ENCODE data around the gene GAS6.

- no peak for TF ChIP-seq CTCF (IDR thresholded peaks at IDR 0.05 in 2 of 3, conservative IDR thresholded peaks at IDR 0.05 in 1 of 3; ENCODE audit: borderline replicate concordance in 1 of 3, insufficient read depth in 1 of 3, low read depth in 2 of 3, low read length in 2 of 3)
- TF ChIP-seq ELF1 (IDR thresholded peaks at IDR 0.05; ENCODE audit: borderline replicate concordance, low read depth), result no peak
- no peak for TF ChIP-seq CEBPB (IDR thresholded peaks at IDR 0.05; ENCODE audit: low read depth)
- TF ChIP-seq EZH2 (IDR thresholded peaks at IDR 0.05), result no peak
These were observed 21.4 kb downstream of the GAS6 start for GRCh38 chr13:113842336-113843062.

All from HCT116 (cell line).